ENCODE results near the gene PRMT1.

The PRMT1 gene

GRCh38 chr19:49669516-49669915, 7.6 kb upstream of the PRMT1 start:
- DNase-seq (ENCODE audit: low read depth), result no peak

- peak; percentile 48 for DNase-seq (ENCODE audit: low read depth)
Observed at GRCh38 chr19:49672131-49672919, 4.7 kb upstream of the PRMT1 start.

GRCh38 chr19:49676136-49676783, 811 bp upstream of the PRMT1 start:
- peak; percentile 92 for DNase-seq (ENCODE audit: low read depth)

GRCh38 chr19:49676784-49677230, 264 bp upstream of the PRMT1 start:
- DNase-seq (ENCODE audit: low read depth), result peak; percentile 100

- DNase-seq (ENCODE audit: low read depth), result no peak
Observed at GRCh38 chr19:49677901-49678674, 1.0 kb downstream of the PRMT1 start.

- DNase-seq (ENCODE audit: low read depth), result no peak
Observed at GRCh38 chr19:49678985-49679770, 2.1 kb downstream of the PRMT1 start.

GRCh38 chr19:49679771-49680413, 2.8 kb downstream of the PRMT1 start:
- no peak for DNase-seq (ENCODE audit: low read depth)

GRCh38 chr19:49680421-49681351, 3.6 kb downstream of the PRMT1 start:
- DNase-seq (ENCODE audit: low read depth), result peak; percentile 83

- no peak for DNase-seq (ENCODE audit: low read depth)
Observed at GRCh38 chr19:49681830-49682229, 4.8 kb downstream of the PRMT1 start.

- no peak for DNase-seq (ENCODE audit: low read depth)
Observed at GRCh38 chr19:49682274-49682673, 5.2 kb downstream of the PRMT1 start.

GRCh38 chr19:49683814-49684250, 6.8 kb downstream of the PRMT1 start:
- no peak for DNase-seq (ENCODE audit: low read depth)

GRCh38 chr19:49684251-49684982, 7.3 kb downstream of the PRMT1 start:
- DNase-seq (ENCODE audit: low read depth), result no peak

- DNase-seq (ENCODE audit: low read depth), result no peak
Observed at GRCh38 chr19:49684983-49685553, 8.0 kb downstream of the PRMT1 start.

GRCh38 chr19:49685845-49686332, 8.8 kb downstream of the PRMT1 start:
- DNase-seq (ENCODE audit: low read depth), result no peak

GRCh38 chr19:49686503-49687088, 9.5 kb downstream of the PRMT1 start:
- no peak for DNase-seq (ENCODE audit: low read depth)

- no peak for DNase-seq (ENCODE audit: low read depth)
Observed at GRCh38 chr19:49687150-49687549, 10.1 kb downstream of the PRMT1 start.

GRCh38 chr19:49687566-49688316, 10.7 kb downstream of the PRMT1 start:
- no peak for DNase-seq (ENCODE audit: low read depth)
